ENCODE data around the gene LIPK. TPM values are rescaled to one million over a fixed set of nuclear protein-coding genes. Genes with fewer than 3 reads are reported as not detected.

LIPK gene
- total and polyA plus RNA-seq, 2 of the 13 experiments (the other 11 are each of a cell fraction or from before 2014, with no cell fraction given), result not detected

DNA sequence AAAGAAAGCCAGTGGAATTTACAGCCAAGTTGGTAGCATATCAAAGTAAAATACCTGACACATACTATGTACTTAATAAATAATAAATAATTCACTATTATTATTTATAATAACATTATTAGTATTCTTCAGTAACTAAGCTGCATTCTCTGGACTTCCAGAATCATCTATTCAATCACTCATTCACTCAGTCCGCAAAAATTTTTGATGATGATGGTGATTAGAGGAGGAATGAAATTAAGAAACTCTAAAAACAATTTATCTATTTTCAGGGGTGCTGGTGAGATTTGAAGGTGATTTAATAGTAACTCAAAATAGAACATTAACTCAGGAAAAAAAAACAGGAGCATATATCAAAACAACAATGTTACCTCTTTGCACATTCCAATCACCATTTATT, 50.6 kb downstream of the LIPK start (continued):
- TF ChIP-seq MAZ (IDR thresholded peaks at IDR 0.05; ENCODE audit: borderline replicate concordance, low read depth, low read length) (no peak), MAZ (CRISPR knock-in tag; IDR thresholded peaks at IDR 0.05; ENCODE audit: low read depth) (no peak)

DNA sequence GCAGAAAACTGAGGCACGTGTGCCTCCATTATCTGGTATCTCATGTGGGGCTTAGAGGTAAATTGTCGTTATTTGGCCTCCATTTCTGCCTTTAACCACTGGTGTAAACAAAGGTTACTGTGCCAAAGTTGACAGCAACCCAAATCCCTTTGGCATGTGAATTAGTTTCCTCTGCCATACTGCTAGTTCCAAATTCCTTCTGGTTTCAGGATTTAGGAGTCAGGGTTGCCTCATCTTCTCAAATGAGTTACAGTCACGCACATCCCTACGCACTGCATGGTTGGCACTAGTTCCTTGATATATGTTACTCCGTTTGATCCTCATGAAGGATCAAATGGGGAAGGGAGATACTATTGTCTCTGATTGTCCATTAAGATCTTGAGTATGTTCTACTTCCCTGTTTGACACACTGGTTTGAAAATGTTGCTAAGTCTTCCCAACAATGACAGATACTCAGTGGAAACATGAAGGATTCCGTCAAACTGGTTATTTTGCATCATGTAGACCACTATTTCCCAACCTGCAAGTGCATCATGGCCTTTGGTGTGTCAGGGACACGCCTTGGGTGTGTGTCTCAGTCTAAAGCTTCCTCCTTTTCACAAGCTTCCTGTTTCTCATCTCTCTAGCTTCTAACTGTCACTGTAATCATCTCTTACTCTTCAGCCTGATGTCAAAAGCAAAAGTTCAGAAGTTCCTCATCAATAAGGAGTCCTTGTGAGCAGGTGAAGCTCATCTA, 53.5 kb downstream of the LIPK start, which contains the start of gene LIPN:
TSS of gene LIPN (plus strand) at position 655 of the 736 bp plus-strand sequence. CDS start 1,386 bp downstream, outside the sequence.
- no peaks in the 10 kb centered on the region for H3K27me3 ChIP-seq (ENCODE audit: control insufficient read depth in 1 of 2, insufficient read depth in 2 of 2, low read length in 2 of 2)
- no peak for FAIRE-seq
- no peaks in the 10 kb centered on the region for H3K9me3 ChIP-seq (ENCODE audit: low read length)
- no peak for ATAC-seq
- no peaks in the 10 kb centered on the region for H3K4me1 ChIP-seq (ENCODE audit: insufficient read depth, low read length)
- no peaks in the 10 kb centered on the region for H3K79me2 ChIP-seq (ENCODE audit: insufficient read depth, low read length)
- intact Hi-C loops (cut with micrococcal nuclease; ENCODE audit: unreplicated experiment), result no loop called here
- ChIA-PET POLR2A (no interaction called here), CTCF (ENCODE audit: low intra/inter-chr PET ratio, low total read pairs) (no interaction called here)
- H3K27ac ChIP-seq (ENCODE audit: extremely low read length, insufficient read depth, low read length), result no peak within 1 kb of the TSS
- no peak within 1 kb of the TSS for H3K4me2 ChIP-seq (ENCODE audit: low read depth, low read length)
- 29% methylated on average over 7 of the region's 7 CpGs for WGBS (ENCODE audit: low lambda C conversion rate)
- H3K9ac ChIP-seq (ENCODE audit: insufficient read depth, low read depth, low read length), result no peak within 1 kb of the TSS
- BruUV-seq (replicated peaks), result no TSS peak
- peak within 1 kb of the TSS; percentile 21 for H2AFZ ChIP-seq (ENCODE audit: low read length)
- H4K20me1 ChIP-seq (ENCODE audit: insufficient read depth, low read length), result no peaks in the 10 kb centered on the region
- DNase-seq (ENCODE audit: low spot score), result no peak
- no peaks in the 10 kb centered on the region for H3K36me3 ChIP-seq (replicated peaks in 1 of 2; ENCODE audit: control insufficient read depth in 1 of 2, insufficient read depth in 2 of 2, low read length in 2 of 2)
- in situ Hi-C loops (cut with HindIII; ENCODE audit: extremely low pct_ligation_motif_present, low pct_unique_long_range_greater_than_20kb), result no loop called here
- no peak within 1 kb of the TSS for H3K4me3 ChIP-seq (replicated peaks in 1 of 3; ENCODE audit: insufficient read depth in 1 of 3, low read depth in 2 of 3, low read length in 3 of 3)
- no peak for TF ChIP-seq SUZ12 (IDR thresholded peaks at IDR 0.05; ENCODE audit: low read depth, low read length)
- TF ChIP-seq MAFF (IDR thresholded peaks at IDR 0.05; ENCODE audit: low read depth, low read length), result no peak
- TF ChIP-seq, protein P1, sequence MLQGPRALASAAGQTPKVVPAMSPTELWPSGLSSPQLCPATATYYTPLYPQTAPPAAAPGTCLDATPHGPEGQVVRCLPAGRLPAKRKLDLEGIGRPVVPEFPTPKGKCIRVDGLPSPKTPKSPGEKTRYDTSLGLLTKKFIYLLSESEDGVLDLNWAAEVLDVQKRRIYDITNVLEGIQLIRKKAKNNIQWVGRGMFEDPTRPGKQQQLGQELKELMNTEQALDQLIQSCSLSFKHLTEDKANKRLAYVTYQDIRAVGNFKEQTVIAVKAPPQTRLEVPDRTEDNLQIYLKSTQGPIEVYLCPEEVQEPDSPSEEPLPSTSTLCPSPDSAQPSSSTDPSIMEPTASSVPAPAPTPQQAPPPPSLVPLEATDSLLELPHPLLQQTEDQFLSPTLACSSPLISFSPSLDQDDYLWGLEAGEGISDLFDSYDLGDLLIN (CRISPR knock-in tag; IDR thresholded peaks at IDR 0.05; ENCODE audit: borderline replicate concordance), result no peak
- no peak for TF ChIP-seq RFXAP (CRISPR knock-in tag; IDR thresholded peaks at IDR 0.05; ENCODE audit: borderline replicate concordance)
- TF ChIP-seq ZNF260 (CRISPR knock-in tag; IDR thresholded peaks at IDR 0.05; ENCODE audit: borderline replicate concordance, low read depth), result no peak
- TF ChIP-seq HNRNPK (IDR thresholded peaks at IDR 0.05; ENCODE audit: low read depth, low read length, poor library complexity, severe bottlenecking), result no peak
- no peak for TF ChIP-seq ZNF335 (CRISPR knock-in tag; IDR thresholded peaks at IDR 0.05)
- no peak for TF ChIP-seq STAT5B (CRISPR knock-in tag; IDR thresholded peaks at IDR 0.05)
- TF ChIP-seq ZFP82 (CRISPR knock-in tag; IDR thresholded peaks at IDR 0.05; ENCODE audit: borderline replicate concordance), result no peak
- no peak for TF ChIP-seq ZSCAN9 (CRISPR knock-in tag; IDR thresholded peaks at IDR 0.05; ENCODE audit: borderline replicate concordance)
- no peak for TF ChIP-seq FOXC1 (CRISPR knock-in tag; IDR thresholded peaks at IDR 0.05; ENCODE audit: borderline replicate concordance)
- TF ChIP-seq, protein P2, sequence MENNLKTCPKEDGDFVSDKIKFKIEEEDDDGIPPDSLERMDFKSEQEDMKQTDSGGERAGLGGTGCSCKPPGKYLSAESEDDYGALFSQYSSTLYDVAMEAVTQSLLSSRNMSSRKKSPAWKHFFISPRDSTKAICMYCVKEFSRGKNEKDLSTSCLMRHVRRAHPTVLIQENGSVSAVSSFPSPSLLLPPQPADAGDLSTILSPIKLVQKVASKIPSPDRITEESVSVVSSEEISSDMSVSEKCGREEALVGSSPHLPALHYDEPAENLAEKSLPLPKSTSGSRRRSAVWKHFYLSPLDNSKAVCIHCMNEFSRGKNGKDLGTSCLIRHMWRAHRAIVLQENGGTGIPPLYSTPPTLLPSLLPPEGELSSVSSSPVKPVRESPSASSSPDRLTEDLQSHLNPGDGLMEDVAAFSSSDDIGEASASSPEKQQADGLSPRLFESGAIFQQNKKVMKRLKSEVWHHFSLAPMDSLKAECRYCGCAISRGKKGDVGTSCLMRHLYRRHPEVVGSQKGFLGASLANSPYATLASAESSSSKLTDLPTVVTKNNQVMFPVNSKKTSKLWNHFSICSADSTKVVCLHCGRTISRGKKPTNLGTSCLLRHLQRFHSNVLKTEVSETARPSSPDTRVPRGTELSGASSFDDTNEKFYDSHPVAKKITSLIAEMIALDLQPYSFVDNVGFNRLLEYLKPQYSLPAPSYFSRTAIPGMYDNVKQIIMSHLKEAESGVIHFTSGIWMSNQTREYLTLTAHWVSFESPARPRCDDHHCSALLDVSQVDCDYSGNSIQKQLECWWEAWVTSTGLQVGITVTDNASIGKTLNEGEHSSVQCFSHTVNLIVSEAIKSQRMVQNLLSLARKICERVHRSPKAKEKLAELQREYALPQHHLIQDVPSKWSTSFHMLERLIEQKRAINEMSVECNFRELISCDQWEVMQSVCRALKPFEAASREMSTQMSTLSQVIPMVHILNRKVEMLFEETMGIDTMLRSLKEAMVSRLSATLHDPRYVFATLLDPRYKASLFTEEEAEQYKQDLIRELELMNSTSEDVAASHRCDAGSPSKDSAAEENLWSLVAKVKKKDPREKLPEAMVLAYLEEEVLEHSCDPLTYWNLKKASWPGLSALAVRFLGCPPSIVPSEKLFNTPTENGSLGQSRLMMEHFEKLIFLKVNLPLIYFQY (CRISPR knock-in tag; IDR thresholded peaks at IDR 0.05; ENCODE audit: borderline replicate concordance), result no peak
- TF ChIP-seq ELF4 (CRISPR knock-in tag; IDR thresholded peaks at IDR 0.05; ENCODE audit: borderline replicate concordance), result no peak
- no peak for TF ChIP-seq ZKSCAN5 (CRISPR knock-in tag; IDR thresholded peaks at IDR 0.05)

All from HepG2 (cell line).